ENCODE measurements around the gene NXPH1.

Gene NXPH1

DNA sequence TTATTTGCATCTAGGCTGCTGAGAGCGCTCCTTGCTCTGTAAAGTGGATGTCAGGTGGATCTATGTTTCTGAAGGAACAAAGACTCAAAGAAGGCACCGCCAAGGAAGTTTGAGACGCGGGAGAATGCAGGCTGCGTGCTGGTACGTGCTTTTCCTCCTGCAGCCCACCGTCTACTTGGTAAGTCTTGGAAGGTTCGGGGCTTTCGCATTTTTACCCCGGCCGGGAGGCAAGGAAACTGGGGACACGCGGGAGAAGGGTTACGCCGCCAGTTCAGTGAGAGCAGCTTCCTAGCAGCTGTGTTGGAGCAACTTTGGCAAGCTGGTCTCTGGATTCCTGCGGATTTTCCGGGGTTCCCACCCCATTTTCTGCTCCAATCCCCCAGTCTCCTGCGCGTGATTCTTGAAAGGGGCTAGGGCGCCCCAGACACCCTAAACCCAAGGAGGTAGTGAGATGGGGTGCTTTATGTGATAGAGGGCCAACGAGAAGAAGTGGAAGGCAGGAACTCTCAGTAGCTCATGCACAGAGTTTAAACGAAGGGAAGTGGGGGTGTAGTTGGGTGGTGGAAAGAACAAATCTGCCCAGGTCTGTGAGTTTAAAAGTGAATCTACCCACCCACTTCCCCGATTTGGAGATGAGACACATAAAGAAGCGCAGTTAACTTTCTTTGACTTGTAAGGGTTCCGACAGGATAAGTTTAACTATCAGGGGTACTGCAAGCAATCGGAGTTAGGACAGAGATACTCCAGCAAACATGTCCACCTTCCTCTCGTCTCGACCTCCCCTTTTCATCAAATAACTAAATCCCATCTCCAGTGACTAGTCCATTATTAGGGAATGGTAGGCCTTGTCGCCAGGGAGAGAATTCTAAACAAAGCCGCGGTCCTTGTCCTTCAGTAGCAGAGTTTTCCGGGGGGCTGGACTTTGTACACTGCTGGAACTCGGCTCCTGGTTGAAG lies 2.5 kb downstream of the NXPH1 start:
- DNase-seq (ENCODE audit: low spot score) = no peak
- no peak overlapping the region for H3K27ac ChIP-seq
- TF ChIP-seq, protein P1, sequence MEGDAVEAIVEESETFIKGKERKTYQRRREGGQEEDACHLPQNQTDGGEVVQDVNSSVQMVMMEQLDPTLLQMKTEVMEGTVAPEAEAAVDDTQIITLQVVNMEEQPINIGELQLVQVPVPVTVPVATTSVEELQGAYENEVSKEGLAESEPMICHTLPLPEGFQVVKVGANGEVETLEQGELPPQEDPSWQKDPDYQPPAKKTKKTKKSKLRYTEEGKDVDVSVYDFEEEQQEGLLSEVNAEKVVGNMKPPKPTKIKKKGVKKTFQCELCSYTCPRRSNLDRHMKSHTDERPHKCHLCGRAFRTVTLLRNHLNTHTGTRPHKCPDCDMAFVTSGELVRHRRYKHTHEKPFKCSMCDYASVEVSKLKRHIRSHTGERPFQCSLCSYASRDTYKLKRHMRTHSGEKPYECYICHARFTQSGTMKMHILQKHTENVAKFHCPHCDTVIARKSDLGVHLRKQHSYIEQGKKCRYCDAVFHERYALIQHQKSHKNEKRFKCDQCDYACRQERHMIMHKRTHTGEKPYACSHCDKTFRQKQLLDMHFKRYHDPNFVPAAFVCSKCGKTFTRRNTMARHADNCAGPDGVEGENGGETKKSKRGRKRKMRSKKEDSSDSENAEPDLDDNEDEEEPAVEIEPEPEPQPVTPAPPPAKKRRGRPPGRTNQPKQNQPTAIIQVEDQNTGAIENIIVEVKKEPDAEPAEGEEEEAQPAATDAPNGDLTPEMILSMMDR (IDR thresholded peaks at IDR 0.05) = no peak
- H3K4me3 ChIP-seq = no peak overlapping the region

DNA sequence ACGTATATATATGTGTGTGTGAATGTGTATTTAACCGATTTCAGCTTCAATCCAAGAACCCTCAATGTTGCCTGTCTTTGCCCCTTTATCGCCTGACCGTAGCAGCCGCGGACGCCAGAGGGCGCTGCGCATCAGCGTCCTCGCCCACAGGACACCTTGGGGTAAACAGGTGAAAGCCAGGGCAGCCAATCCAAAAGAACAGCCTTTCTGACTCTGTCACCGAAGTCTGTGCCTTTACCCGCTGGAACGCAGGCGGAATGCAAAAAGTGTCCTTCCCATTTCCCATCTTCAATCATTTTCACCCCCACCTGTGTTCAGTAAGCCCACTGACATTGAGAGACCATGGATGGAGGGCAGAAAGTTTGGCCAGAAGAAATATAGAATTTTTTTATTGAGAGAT lies 3.6 kb downstream of the NXPH1 start:
- H3K4me3 ChIP-seq = no peak overlapping the region
- DNase-seq (ENCODE audit: low spot score) = no peak
- no peak overlapping the region for H3K27ac ChIP-seq

GRCh38 chr7:8437606-8438005 lies 4.2 kb downstream of the NXPH1 start:
- H3K27ac ChIP-seq = no peak overlapping the region
- DNase-seq (ENCODE audit: low spot score) = no peak
- no peak overlapping the region for H3K4me3 ChIP-seq
- TF ChIP-seq, protein P1 (IDR thresholded peaks at IDR 0.05) = no peak

More for the DNA sequence above, 3.6 kb downstream of the NXPH1 start:
- TF ChIP-seq, protein P1 (IDR thresholded peaks at IDR 0.05) = no peak

DNA sequence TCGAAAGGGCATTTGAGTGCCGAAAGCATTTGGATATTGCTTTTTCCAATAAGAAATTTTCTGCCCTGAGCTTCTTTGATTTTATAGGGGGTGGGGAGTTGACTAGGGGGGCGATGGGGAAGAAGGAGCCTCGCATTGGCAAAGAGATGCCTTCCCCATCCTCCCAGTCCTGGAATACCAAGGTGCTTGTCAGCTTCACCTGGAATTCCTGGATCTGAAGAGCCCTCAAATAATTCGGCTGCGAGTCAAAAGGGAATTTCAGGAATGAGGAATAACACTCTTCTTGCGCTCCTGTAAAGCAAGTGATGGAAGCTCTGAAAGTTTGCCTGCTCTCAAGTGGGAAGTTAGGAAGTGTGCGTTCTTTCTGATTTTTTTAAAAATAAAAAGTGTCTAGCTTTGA lies 7.3 kb downstream of the NXPH1 start:
- TF ChIP-seq, protein P1 (IDR thresholded peaks at IDR 0.05) = no peak
- DNase-seq (ENCODE audit: low spot score) = no peak
- Histone ChIP-seq H3K27ac (no peak overlapping the region), H3K4me3 (no peak overlapping the region)

DNA sequence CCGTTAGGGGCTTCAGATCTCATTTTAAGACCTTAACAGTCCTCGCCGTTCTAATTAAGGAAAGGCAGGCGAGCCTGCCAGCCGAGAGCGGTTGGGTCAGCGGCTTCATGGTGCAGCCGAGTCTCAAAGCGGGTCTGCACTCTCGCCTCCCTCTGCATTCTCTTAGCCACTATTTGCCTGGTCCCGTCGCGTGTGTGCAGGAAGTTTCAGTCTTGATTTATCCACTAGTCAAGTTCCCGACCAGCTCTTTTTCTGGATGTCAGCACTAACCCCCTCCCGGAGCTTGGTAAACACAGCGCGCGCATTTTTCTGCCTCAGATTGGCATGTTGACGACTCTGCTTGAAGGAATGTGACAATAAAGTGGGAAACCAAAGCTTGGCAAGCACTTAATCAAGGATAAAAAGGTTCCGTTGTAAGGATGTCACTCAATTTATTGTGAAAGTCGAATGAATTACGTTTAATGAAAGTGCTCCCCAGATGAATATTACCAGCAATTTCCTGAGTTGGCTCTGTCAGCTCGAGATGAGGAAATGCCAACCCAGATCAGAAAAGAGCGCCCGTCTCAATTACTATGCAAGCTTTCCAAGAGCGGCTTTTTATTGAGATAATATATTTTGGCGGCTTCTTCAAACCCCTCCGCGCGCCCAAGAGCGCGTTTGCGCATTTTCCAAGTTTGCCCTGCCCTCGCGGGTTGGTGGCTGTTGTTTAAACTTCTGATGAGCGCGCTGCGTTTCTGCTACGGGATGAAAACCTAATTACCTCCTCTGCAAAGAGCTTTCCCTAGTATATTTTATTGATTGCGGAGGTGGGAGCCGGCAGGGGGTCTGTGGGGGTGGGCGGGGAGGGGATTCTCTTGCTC lies 7.9 kb downstream of the NXPH1 start:
- TF ChIP-seq, protein P1 (IDR thresholded peaks at IDR 0.05) = no peak
- DNase-seq (ENCODE audit: low spot score) = no peak
- H3K27ac ChIP-seq = no peak overlapping the region
- no peak overlapping the region for H3K4me3 ChIP-seq

DNA sequence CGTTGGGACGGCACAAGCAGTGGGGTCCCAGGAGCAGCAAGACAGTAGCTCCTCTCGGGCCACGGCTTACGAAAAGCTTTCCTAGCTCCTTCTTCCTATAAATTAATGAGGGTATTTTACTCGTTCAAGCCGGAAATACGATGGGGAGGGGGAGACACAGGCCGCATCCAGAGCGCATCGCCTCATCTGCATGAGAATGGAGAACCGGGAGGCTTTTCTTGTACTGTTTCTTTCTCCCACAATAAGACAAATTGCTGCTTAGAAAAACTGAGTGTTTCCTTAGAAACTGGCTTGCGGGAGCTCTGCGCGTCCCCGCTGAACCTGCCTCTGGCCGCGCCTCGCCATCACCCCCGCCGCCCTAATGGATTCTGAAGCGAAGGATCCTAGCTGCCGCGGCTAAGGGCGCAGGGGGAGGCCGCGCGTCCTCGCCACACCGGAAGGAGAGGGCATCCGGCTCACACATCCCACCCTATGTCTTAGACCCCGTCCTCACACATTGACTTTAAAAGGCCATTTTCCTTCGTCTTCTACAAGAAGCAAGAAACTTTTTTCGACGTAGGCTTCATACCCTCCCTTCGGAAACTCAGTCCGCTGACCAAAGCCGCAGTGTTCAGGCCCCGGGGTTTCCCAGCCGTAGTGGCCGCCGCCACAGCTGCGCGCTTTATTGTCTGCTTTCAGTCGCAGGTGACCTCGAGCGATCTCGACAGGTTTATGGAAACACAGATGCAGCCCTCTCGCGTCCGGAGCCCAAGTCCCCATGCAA lies 8.8 kb downstream of the NXPH1 start:
- Histone ChIP-seq H3K27ac (no peak overlapping the region), H3K4me3 (peak overlapping the region; percentile 3)
- TF ChIP-seq, protein P1 (IDR thresholded peaks at IDR 0.05) = no peak
- no peak for DNase-seq (ENCODE audit: low spot score)
